OCI-LY7 (cell line): ENCODE data around the gene PEDS1.

ENCODE experiments used
- EZH2phosphoT487 ChIP-seq: fragments of 200-600 bp; sonication (generic); IDR thresholded peaks from 2 replicates; pipeline ENCODE4 v1.6.1; 2018; ENCODE audit warnings: low read depth, borderline replicate concordance, mild to moderate bottlenecking, mixed run types, antibody characterized with exemption, low read length, moderate library complexity, mixed read lengths
- TF ChIP-seq, protein P1 (sequence below): fragments of 200-600 bp; sonication (generic); conservative IDR thresholded peaks from 2 replicates; pipeline ENCODE4 v1.5.1; 2014; ENCODE audit warnings: mild to moderate bottlenecking, antibody characterized with exemption, low read length, moderate library complexity, mixed read lengths

DNA sequence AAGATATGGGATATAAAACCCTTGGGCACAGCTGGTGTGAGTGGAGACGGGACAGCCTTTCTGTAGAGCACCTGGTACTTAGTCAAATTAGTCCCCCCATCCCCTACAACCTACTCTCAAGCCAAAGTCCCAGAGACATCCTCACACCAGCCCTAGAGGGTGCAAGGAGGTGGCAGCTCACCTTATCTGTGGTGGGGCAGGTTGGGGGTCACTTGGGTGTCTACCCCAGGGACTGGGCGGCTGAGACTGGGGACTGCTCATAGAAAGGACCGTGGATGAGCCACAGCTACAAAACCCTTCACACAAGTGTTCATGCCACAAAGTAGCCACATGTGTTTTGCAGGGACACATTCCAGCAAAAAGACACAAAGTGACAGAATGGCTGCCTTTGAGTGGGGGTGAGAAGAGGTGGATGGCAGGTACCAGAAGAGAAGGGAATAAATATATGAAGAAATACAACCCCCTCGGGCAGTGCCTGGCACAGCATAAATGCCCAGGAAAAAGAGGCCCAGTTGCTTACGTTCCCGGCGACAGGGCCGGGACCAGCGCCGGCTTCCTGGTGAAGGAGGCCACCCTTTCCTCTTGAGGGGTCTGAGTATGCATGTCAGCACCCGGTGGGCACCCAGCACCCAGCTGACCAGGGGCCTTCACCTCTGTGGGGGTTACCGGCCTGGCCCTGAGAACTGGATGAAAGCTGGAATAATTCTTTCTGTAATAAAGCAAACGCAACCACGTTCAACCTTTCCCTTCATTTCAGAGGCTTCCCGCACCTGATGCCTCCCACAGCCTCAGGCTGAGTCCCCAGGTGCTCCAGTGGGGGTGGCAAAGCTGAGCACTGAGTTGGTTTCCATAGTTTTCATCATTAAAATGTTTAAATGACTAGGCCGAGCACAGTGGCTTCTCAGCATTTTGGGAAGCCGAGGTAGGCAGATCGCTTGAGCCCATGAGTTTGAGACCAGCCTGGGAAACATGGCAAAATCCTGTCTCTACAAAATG lies 22.7 kb upstream of the PEDS1 start:
- TF ChIP-seq, protein P1, sequence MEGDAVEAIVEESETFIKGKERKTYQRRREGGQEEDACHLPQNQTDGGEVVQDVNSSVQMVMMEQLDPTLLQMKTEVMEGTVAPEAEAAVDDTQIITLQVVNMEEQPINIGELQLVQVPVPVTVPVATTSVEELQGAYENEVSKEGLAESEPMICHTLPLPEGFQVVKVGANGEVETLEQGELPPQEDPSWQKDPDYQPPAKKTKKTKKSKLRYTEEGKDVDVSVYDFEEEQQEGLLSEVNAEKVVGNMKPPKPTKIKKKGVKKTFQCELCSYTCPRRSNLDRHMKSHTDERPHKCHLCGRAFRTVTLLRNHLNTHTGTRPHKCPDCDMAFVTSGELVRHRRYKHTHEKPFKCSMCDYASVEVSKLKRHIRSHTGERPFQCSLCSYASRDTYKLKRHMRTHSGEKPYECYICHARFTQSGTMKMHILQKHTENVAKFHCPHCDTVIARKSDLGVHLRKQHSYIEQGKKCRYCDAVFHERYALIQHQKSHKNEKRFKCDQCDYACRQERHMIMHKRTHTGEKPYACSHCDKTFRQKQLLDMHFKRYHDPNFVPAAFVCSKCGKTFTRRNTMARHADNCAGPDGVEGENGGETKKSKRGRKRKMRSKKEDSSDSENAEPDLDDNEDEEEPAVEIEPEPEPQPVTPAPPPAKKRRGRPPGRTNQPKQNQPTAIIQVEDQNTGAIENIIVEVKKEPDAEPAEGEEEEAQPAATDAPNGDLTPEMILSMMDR: no peak
- TF ChIP-seq EZH2phosphoT487: no peak
